ENCODE data around the gene QSOX2.

- no peak for TF ChIP-seq POLR2AphosphoS5 (IDR thresholded peaks at IDR 0.05)
- no peak for TF ChIP-seq CTCF (IDR thresholded peaks at IDR 0.05)
These were observed 13.3 kb upstream of the QSOX2 start for GRCh38 chr9:136258786-136259516.

Data from suprapubic skin (tissue), 3 donors.